ENCODE measurements around the gene PIGC.

The PIGC gene

DNA sequence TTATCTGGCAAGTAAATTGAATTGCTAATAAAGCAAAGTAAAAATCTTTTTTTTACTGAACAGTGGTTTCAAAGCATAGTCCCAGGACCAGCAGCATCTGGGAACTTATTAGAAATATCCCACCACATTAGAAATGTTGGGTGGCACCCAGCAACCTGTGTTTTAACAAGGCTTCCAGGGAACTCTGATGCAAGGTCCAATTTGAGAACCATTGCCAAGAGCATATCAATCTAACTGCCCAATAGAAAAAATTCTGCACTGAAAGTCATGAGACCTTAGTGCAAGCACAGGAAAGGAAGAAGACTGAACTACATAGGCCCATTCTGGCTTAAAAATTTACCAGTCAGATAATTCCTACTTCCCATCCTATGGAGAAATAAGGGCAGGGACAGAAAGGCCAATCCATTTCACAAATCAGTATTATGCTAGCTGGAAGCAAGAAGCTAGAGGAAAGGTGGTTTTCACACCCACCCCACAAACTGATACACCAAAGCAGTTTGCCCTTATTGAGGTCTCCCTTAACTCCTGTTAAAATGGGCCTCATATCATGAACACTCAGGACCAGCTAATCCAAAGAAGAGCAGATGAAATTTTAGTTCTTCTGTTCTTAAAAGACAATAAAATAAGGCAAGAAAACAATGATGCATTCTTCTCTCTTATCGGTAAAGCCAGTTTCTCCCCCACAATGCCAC is 40.8 kb downstream of the PIGC start:
- Mint-ChIP-seq H3K27ac (no peak overlapping the region), H3K9me3 (no peaks in the 10 kb centered on the region), H3K27me3 (no peaks in the 10 kb centered on the region), H3K4me3 (no peak overlapping the region), H3K36me3 (ENCODE audit: low read depth) (no peaks in the 10 kb centered on the region), H3K4me1 (peaks cover 37% of the 10 kb centered on the region)
- DNase-seq (no peak), ATAC-seq (no peak)

DNA sequence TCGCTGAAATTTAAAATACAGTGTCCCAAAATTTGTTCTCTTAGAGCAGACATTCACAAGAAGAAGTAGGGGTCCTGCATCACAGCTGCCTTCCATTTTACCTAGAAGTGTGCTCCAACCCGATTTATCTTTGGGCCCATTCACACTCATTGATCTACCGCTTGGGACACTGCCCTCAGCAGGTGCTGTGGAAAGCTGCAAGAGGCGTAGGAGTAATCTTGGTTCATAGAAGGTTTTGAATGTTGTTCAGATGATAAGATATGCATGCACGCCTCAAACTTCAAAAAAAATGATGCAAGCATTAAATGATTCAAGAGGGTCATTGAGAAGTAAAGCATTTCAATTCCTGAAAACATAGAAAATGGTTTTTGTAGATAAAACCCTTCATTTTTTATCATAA is 42.0 kb downstream of the PIGC start:
- peaks cover 48% of the 10 kb centered on the region for H3K4me1 Mint-ChIP-seq
- DNase-seq = no peak
- no peaks in the 10 kb centered on the region for H3K27me3 Mint-ChIP-seq
- no peak overlapping the region for H3K27ac Mint-ChIP-seq
- no peaks in the 10 kb centered on the region for H3K36me3 Mint-ChIP-seq (ENCODE audit: low read depth)
- no peak overlapping the region for H3K4me3 Mint-ChIP-seq
- H3K9me3 Mint-ChIP-seq = no peaks in the 10 kb centered on the region
- no peak for ATAC-seq

DNA sequence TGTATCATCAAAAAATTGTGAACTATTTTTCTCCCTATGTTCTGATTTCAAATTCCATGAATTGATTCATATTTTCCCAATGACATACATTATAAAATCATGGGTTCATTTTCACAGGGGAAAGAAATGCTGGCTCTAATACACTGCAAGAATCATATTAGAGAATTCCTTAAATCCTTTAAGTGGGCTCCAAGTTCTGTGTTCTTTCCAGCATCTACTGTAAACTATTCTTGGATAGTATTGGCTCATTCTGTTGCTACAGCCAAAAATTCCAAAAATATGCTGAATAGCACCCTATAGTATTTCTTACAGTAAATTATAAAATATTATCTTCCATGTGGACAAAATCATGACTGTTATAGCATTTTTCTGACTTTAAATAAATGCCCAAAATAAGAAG is 42.4 kb downstream of the PIGC start:
- H3K27ac Mint-ChIP-seq = no peak overlapping the region
- H3K9me3 Mint-ChIP-seq = no peaks in the 10 kb centered on the region
- no peak overlapping the region for H3K4me3 Mint-ChIP-seq
- H3K27me3 Mint-ChIP-seq = no peaks in the 10 kb centered on the region
- no peaks in the 10 kb centered on the region for H3K36me3 Mint-ChIP-seq (ENCODE audit: low read depth)
- no peak for DNase-seq
- ATAC-seq = no peak
- peaks cover 51% of the 10 kb centered on the region for H3K4me1 Mint-ChIP-seq

DNA sequence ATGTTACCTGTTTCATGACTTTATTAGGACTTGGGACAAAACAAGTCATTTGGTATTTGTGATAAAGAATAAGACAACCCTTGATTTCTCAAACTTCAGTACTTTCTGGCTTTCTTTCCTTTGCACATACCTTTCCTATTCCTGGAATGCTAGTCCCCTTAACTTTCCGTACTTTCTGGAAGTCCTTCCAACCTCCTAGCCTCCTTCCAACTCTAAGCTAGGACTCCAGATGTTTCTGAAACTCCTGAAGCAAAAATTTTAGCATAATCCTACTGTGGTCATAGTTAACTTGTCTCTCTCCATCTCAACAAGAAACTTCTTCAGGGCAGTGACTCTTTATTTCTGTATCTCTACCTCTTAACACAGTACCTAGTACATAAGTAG is 43.2 kb downstream of the PIGC start:
- Mint-ChIP-seq H3K27me3 (no peaks in the 10 kb centered on the region), H3K36me3 (ENCODE audit: low read depth) (no peaks in the 10 kb centered on the region), H3K4me3 (no peak overlapping the region)

DNA sequence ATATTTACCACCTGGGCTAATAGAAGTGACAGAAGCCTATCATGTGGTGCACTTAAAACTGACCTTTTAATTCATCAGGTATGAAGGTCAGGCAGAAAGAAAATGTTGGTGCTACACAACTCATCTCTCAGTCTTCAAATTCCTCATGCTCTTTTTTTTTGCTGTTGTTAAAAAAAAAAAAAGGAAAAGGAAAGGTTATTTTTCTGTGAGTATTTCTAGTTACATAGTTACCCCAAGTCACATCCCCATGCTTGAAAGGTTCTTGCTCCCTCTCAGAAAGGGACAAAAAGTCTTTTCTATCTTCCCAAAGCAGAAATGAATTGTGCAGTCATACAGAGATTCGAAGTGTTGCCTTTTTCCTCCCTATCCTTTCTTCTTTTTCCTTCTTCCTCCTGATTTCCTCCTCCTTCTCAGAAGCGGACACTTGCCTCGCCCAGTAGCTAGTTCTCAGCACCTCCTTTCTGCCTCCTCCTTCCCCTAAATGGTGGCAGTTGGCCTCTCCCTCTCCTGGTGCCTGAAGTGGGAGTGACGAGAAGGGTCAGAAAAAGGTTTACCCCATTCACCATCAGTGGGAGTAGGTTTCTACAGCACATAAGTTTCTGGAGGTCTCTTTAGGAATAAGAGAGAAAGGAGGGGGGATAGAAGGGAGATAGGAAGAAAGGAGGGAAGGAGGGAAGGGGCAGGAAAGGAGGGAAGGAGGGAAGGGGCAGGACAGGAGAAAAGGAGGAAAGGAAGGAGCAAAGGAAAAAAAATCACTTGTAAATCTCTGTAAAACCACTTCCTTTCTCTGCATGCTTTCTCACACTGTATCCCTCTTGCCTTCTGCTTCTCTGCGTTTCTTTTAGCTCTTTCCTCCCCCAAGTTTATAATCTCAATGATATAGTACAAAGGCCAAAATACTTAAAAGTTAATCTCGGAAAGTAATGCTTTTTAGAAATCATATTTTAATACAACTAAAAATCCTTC is 43.8 kb downstream of the PIGC start:
- H3K4me1 Mint-ChIP-seq = peaks cover 64% of the 10 kb centered on the region
- no peak overlapping the region for H3K27ac Mint-ChIP-seq
- no peak overlapping the region for H3K4me3 Mint-ChIP-seq
- no peaks in the 10 kb centered on the region for H3K27me3 Mint-ChIP-seq
- no peaks in the 10 kb centered on the region for H3K36me3 Mint-ChIP-seq (ENCODE audit: low read depth)
- ATAC-seq (no peak), DNase-seq (no peak)
- no peaks in the 10 kb centered on the region for H3K9me3 Mint-ChIP-seq

More for the DNA sequence above, 43.2 kb downstream of the PIGC start:
- H3K4me1 Mint-ChIP-seq = peaks cover 58% of the 10 kb centered on the region
- H3K27ac Mint-ChIP-seq = no peak overlapping the region
- ATAC-seq = no peak
- no peaks in the 10 kb centered on the region for H3K9me3 Mint-ChIP-seq
- DNase-seq = no peak

DNA sequence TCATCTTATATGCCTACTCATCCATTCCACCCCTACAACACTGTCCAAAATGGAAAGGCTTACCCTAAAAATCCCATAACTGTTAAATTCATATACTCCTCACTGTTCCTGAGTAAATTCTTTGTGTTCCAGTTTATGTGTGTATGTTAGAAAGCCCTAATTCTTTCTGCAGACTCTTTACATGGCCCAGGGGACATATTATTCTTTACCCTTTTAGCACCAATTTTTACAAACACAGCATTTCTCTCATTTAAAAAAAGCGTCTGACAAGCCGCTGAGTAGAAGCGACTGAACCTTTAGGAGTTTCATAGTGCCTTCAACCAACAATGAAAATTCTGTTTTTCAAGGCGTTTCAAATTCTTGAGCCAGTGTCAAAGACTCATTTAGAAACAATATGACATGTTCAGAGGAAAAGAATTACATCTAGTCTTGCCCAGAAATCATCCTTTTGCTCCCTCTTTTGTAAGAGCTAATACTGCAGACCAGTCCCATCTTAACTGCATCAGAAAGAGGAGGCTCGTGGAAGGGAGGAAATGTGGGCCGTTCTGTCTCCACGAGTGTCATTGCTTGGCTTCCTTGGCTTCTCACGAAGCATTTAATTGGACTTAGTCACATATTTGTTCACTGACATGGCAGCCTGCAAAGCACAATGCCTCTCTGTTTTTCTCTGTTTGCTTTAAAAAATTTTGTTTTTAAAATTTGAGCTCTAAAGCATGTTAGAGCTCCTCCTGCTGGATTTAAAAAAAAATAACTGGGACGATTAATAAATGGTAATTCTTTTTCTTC is 44.7 kb downstream of the PIGC start:
- no peaks in the 10 kb centered on the region for H3K36me3 Mint-ChIP-seq (ENCODE audit: low read depth)
- H3K4me1 Mint-ChIP-seq = peaks cover 73% of the 10 kb centered on the region

DNA sequence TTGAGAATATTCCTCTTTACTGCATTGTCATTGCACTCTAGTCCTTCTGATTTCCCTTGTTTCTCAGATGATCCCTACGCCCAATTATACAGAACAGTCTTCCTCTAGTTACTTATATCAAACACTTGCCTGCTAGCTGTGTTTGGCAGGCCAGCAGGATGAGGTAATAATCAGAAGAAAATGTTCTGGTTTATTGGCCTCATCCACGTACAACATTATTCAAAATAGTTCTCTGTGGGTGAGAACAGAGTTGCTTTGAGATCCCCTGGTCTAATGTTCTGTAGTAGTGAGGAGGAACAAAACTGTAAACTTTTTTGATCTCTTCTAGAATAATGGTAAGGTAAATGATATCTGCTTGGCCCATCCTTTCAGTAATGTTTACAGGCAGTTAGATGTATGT is 45.7 kb downstream of the PIGC start:
- Mint-ChIP-seq H3K36me3 (ENCODE audit: low read depth) (no peaks in the 10 kb centered on the region), H3K4me1 (peaks cover 78% of the 10 kb centered on the region)
- no peak for DNase-seq

More for the DNA sequence above, 44.7 kb downstream of the PIGC start:
- H3K27ac Mint-ChIP-seq = peak overlapping the region; percentile 39
- ATAC-seq = no peak
- H3K4me3 Mint-ChIP-seq = peak overlapping the region; percentile 40
- H3K9me3 Mint-ChIP-seq = no peaks in the 10 kb centered on the region
- DNase-seq = no peak
- H3K27me3 Mint-ChIP-seq = no peaks in the 10 kb centered on the region

DNA sequence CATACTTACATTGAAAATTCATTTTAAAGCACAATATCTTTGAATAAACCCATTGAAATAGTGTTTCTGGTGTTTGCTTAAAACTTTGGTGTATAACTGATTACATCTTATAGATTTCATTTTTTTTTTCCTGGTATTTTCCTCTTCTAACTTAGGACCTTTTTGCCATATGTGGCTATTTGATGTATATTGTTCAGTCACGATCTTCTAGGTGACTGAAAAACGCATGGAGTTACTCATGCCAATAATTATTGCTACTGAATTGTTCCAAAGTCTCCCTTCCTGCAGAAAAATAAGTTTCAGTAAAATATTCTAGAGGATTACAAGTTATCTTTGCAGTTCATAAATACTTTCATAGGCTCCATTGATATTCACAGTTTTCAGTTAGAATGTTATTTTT is 46.2 kb downstream of the PIGC start:
- DNase-seq = no peak
- H3K4me1 Mint-ChIP-seq = peaks cover 81% of the 10 kb centered on the region
- no peak for ATAC-seq
- H3K36me3 Mint-ChIP-seq (ENCODE audit: low read depth) = no peaks in the 10 kb centered on the region
- no peaks in the 10 kb centered on the region for H3K27me3 Mint-ChIP-seq
- H3K27ac Mint-ChIP-seq = no peak overlapping the region
- H3K9me3 Mint-ChIP-seq = no peaks in the 10 kb centered on the region
- no peak overlapping the region for H3K4me3 Mint-ChIP-seq

More for the DNA sequence above, 45.7 kb downstream of the PIGC start:
- Mint-ChIP-seq H3K4me3 (no peak overlapping the region), H3K27me3 (no peaks in the 10 kb centered on the region), H3K9me3 (no peaks in the 10 kb centered on the region), H3K27ac (no peak overlapping the region)
- no peak for ATAC-seq

DNA sequence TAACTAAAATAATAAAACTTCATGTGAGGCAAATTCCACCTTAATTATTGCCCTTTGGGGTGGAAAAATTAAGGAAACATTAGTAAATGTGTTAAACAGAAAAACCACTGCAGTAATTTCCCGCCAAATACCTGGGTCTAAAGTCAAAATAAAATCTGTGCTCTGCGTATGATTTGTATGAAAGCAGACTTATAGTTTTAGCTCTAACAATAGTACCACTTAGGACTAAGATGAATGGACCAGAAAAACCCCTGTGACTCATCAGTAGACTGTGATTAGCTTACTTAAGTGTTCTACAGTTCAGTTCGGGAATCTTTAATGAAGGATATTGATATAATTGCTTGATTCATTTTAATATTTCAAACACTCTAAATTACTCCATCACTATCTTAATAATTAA is 46.6 kb downstream of the PIGC start:
- Mint-ChIP-seq H3K36me3 (ENCODE audit: low read depth) (no peaks in the 10 kb centered on the region), H3K27me3 (no peaks in the 10 kb centered on the region), H3K4me1 (peaks cover 83% of the 10 kb centered on the region), H3K9me3 (no peaks in the 10 kb centered on the region), H3K27ac (no peak overlapping the region), H3K4me3 (no peak overlapping the region)
- no peak for DNase-seq
- peak; percentile 72 for ATAC-seq

DNA sequence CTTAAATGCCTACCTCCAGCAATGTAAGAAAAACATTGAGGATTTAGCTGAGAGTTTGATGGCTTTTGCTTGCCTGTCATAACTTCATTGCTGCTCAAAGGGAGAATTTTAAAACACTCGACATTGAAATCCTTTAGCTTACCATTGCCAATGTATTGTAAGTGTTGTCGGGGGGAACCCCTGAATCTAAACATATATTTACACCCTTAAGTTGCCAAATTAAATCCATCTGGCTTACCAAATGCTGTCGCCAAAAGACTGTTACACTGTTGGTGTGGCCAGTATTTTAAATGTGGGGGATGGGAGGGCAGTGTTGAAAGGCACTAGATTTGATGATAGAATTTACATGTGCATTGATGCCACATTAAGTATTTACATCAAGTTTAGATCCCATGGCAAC is 48.3 kb downstream of the PIGC start:
- Mint-ChIP-seq H3K27me3 (no peaks in the 10 kb centered on the region), H3K27ac (no peak overlapping the region), H3K4me3 (no peak overlapping the region), H3K9me3 (no peaks in the 10 kb centered on the region), H3K36me3 (ENCODE audit: low read depth) (no peaks in the 10 kb centered on the region), H3K4me1 (peaks cover 90% of the 10 kb centered on the region)
- DNase-seq = no peak
- no peak for ATAC-seq

DNA sequence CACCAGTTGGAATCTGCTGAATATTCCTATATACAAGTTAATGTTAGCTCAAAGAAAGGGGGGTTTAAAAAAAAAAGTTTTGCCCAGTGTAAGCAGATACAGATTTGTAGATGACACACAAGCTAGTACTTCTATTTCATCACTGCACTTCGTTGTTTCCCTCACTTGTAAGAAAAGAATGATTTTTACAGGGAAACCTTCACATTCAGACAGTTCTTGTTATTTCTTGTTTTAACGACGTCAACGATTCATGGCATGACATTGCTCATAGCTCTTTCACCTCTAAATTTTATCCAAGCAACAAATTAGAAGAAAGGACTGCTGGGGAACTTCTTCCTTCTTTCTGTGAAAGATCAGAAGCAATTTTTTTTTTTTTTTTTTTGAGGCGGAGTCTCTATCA is 49.1 kb downstream of the PIGC start:
- no peaks in the 10 kb centered on the region for H3K27me3 Mint-ChIP-seq
- no peaks in the 10 kb centered on the region for H3K9me3 Mint-ChIP-seq
- peak overlapping the region; percentile 77 for H3K27ac Mint-ChIP-seq
- H3K36me3 Mint-ChIP-seq (ENCODE audit: low read depth) = no peaks in the 10 kb centered on the region
- H3K4me1 Mint-ChIP-seq = peaks cover 87% of the 10 kb centered on the region
- ATAC-seq = no peak
- no peak for DNase-seq
- peak overlapping the region; percentile 62 for H3K4me3 Mint-ChIP-seq

DNA sequence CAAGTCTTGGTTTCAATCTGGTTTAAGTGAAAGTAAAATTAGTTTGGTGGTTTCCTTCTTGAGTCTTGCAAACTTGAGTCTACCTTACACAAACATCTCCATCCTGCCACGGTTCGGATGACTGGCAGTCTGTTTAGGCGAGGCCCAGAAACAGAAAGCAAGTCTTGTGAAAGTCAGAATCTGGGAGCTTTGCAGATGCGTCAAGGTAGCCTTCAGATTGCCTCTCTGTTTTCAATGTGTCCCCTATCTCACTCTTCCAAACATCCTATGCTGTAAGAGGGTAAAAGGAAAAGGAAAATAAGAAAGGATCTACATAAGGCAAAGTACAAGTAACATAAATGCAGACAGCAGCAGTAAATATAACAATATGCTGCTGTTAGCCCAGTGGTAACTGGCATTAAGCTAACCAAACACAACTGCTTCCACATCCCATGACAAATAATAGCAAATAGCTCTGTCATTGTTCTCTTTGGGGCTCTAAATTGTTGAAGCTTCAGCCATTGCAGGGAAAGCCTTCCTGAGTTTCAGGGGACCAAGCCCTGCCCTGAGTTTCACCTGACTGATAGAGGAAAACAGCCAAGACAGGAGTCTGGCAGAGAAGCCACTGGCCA is 49.6 kb downstream of the PIGC start:
- Mint-ChIP-seq H3K36me3 (ENCODE audit: low read depth) (no peaks in the 10 kb centered on the region), H3K27ac (peak overlapping the region; percentile 77), H3K27me3 (no peaks in the 10 kb centered on the region), H3K9me3 (no peaks in the 10 kb centered on the region), H3K4me1 (peaks cover 81% of the 10 kb centered on the region), H3K4me3 (peak overlapping the region; percentile 62)
- DNase-seq (peak; percentile 50), ATAC-seq (peak; percentile 95)

DNA sequence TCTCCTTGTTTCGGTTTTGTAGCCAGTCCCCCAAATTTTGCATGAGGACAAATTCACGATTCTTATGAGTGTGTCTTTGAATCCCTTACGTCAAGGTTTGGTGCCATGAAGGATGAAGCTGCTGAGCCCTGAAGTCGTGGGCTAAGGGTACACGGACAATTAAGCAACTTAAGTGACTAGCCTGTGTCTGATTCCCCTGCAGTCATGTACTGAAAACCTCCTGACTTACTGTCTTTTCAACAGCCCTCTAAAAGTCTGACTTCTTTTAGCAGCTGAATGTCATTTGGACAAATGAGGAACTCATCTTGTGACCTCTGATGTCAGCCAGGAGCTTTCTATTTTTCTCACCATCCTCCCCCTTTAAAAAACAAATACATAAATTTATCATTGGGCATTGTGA is 50.5 kb downstream of the PIGC start:
- Mint-ChIP-seq H3K27me3 (no peaks in the 10 kb centered on the region), H3K9me3 (no peaks in the 10 kb centered on the region), H3K4me1 (peaks cover 72% of the 10 kb centered on the region), H3K4me3 (peak overlapping the region; percentile 62), H3K36me3 (ENCODE audit: low read depth) (no peaks in the 10 kb centered on the region), H3K27ac (peak overlapping the region; percentile 77)
- no peak for DNase-seq
- ATAC-seq = no peak

DNA sequence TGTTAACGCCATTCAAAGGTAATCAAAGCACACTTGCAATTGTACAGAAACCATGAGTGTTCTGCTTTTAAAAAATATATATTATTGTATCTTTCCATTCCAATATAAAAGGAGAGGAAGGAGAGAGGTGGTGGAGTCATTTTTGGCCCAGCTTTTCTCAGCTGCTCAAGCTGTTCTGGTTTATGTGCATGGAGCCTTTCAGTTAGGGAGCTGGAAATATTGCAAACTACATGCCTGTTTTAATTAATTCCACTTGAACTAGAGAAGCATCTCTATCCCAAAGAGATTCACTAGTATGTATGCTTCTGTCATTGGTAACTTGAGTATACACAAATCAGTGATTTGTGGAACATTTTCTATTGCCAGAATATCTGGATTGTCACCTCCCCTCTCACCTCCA is 51.9 kb downstream of the PIGC start:
- Mint-ChIP-seq H3K36me3 (ENCODE audit: low read depth) (no peaks in the 10 kb centered on the region), H3K9me3 (no peaks in the 10 kb centered on the region), H3K27ac (no peak overlapping the region), H3K27me3 (no peaks in the 10 kb centered on the region), H3K4me3 (no peak overlapping the region), H3K4me1 (peaks cover 58% of the 10 kb centered on the region)
- no peak for DNase-seq
- no peak for ATAC-seq

Data from activated naive CD8-positive, alpha-beta T cell treated with anti-CD3 and anti-CD28 coated beads, Interleukin-2, amount 50 U/mL, for 24 hours (primary cell).